ENCODE results near the gene ADD3.
"Not testable (repeated sequence)": the region's sequence is repeated elsewhere in the genome, so short reads cannot be mapped to it uniquely, and the experiment has no call there.

Gene ADD3

DNA sequence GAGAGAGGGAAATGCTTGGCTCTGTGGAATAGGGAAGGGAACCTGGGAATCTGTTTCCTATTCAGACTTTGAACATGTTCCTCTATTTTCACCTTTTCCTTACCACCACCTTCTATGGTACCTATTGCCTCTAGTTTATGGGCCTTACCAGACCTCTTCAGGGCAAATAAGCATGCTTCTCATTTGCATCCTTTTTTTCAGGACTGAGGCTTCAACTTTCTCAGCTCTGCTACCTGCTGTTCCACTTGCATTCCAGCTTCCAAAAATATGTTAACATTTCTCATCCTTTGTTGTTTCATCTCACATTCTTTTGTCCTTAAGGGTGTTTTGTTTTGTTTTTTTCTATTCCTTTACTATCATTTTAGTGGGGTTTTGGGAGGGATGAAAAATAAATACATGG is 121.7 kb downstream of the ADD3 start:
- no peaks in the 10 kb centered on the region for H3K9me3 ChIP-seq (ENCODE audit: severe bottlenecking)
- H3K27me3 ChIP-seq (ENCODE audit: insufficient read depth, low read depth, severe bottlenecking): no peaks in the 10 kb centered on the region
- no peak for TF ChIP-seq CTCF (IDR thresholded peaks at IDR 0.05; ENCODE audit: low read depth, low read length)
- no peak for DNase-seq
- H3K4me3 ChIP-seq (ENCODE audit: low read depth, low read length): no peak overlapping the region
- peaks cover 80% of the 10 kb centered on the region for H3K36me3 ChIP-seq
- no peak overlapping the region for H3K27ac ChIP-seq

- Histone ChIP-seq H3K9me3 (ENCODE audit: severe bottlenecking) (no peaks in the 10 kb centered on the region), H3K4me3 (ENCODE audit: low read depth, low read length) (no peak overlapping the region), H3K27me3 (ENCODE audit: insufficient read depth, low read depth, severe bottlenecking) (no peaks in the 10 kb centered on the region), H3K27ac (no peak overlapping the region), H3K36me3 (peaks cover 37% of the 10 kb centered on the region)
- no peak for DNase-seq
- no peak for TF ChIP-seq CTCF (IDR thresholded peaks at IDR 0.05; ENCODE audit: low read depth, low read length)
These were observed 127.1 kb downstream of the ADD3 start for GRCh38 chr10:110134917-110135316.

DNA sequence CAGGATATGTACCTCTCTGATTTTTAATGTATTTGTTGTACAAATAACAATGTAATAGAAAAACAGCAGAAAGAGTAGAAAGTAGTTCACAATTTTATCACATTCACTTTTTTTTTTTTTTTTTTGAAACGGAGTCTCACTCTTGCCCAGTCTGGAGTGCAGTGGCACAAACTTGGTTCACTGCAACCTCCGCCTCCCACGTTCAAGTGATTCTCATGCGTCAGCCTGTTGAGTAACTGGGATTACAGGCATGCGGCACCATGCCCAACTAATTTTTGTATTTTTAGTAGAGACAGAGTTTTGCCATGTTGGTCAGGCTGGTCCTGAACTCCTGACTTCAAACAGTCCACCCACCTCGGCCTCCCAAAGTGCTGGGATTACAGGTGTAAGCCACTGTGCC is 128.1 kb downstream of the ADD3 start:
- H3K36me3 ChIP-seq: peaks cover 31% of the 10 kb centered on the region
- not testable (repeated sequence) for H3K27ac ChIP-seq; H3K9me3 ChIP-seq (ENCODE audit: severe bottlenecking); DNase-seq; H3K27me3 ChIP-seq (ENCODE audit: insufficient read depth, low read depth, severe bottlenecking); H3K4me3 ChIP-seq (ENCODE audit: low read depth, low read length)

GRCh38 chr10:110137142-110137545 is 129.4 kb downstream of the ADD3 start:
- no peak for DNase-seq
- Histone ChIP-seq H3K27ac (no peak overlapping the region), H3K27me3 (ENCODE audit: insufficient read depth, low read depth, severe bottlenecking) (no peaks in the 10 kb centered on the region)

DNA sequence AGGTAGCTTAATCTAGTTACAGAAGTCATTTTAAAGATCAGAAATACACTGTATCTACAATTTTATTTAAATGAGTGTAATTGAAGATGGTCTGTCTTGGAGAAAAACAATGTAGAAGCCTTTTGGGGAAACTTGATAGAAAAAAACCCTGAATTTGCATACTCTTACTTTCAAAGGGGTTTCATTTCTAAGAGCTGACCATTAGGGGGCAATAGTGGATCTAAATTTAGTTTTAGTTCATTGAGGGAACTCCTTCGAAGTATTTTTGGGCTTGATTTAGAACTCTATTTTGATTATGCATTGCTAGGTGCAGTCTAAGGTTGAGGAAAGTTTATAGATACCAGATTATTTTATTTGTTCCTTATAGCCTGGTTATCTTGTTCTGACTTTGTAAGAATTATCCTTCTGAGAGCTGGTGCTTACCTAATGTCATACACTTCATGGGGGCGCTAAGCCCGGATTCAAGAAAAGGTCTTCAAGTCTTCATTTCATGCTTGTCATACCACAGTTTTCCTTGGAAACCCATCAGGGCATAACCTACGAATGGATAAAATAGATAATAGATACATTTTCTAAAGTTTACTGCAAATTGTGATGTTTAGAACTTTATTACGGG is 130.5 kb downstream of the ADD3 start:
- no peak for DNase-seq
- Histone ChIP-seq H3K4me3 (ENCODE audit: low read depth, low read length) (no peak overlapping the region), H3K27ac (no peak overlapping the region), H3K9me3 (ENCODE audit: severe bottlenecking) (no peaks in the 10 kb centered on the region), H3K27me3 (ENCODE audit: insufficient read depth, low read depth, severe bottlenecking) (no peaks in the 10 kb centered on the region), H3K36me3 (peaks cover 9% of the 10 kb centered on the region)
- TF ChIP-seq CTCF (IDR thresholded peaks at IDR 0.05; ENCODE audit: low read depth, low read length): peak; percentile 25; the same call in 1 of the 2 replicates

More at GRCh38 chr10:110137142-110137545, 129.4 kb downstream of the ADD3 start:
- H3K4me3 ChIP-seq (ENCODE audit: low read depth, low read length): no peak overlapping the region
- no peaks in the 10 kb centered on the region for H3K9me3 ChIP-seq (ENCODE audit: severe bottlenecking)
- peaks cover 18% of the 10 kb centered on the region for H3K36me3 ChIP-seq
- TF ChIP-seq CTCF (IDR thresholded peaks at IDR 0.05; ENCODE audit: low read depth, low read length): peak; percentile 58

GRCh38 chr10:110141185-110141584 is 133.4 kb downstream of the ADD3 start:
- H3K4me3 ChIP-seq (ENCODE audit: low read depth, low read length): no peak overlapping the region
- H3K36me3 ChIP-seq: no peaks in the 10 kb centered on the region
- H3K27ac ChIP-seq: no peak overlapping the region
- no peaks in the 10 kb centered on the region for H3K27me3 ChIP-seq (ENCODE audit: insufficient read depth, low read depth, severe bottlenecking)
- TF ChIP-seq CTCF (IDR thresholded peaks at IDR 0.05; ENCODE audit: low read depth, low read length): no peak
- H3K9me3 ChIP-seq (ENCODE audit: severe bottlenecking): no peaks in the 10 kb centered on the region
- no peak for DNase-seq
